CD4-positive, alpha-beta T cell treated with Interleukin-17A for 1 hour (primary cell): ENCODE measurements around the gene SRRM3.
"Not testable (repeated sequence)": the region's sequence is repeated elsewhere in the genome, so short reads cannot be mapped to it uniquely, and the experiment has no call there.

ENCODE experiments used
- DNase-seq: peaks from one replicate; pipeline ENCODE4 v3.0.0-alpha.2; 2020

SRRM3 gene

GRCh38 chr7:76267107-76267893 lies 65.6 kb downstream of the SRRM3 start:
- DNase-seq: no peak

GRCh38 chr7:76267894-76268183 lies 66.1 kb downstream of the SRRM3 start:
- no peak for DNase-seq

GRCh38 chr7:76268376-76268775 lies 66.7 kb downstream of the SRRM3 start:
- DNase-seq: no peak

- DNase-seq: no peak
These were observed 68.2 kb downstream of the SRRM3 start for GRCh38 chr7:76269895-76270294.

GRCh38 chr7:76271384-76271783 lies 69.7 kb downstream of the SRRM3 start:
- not testable (repeated sequence) for DNase-seq

- DNase-seq: no peak
These were observed 70.4 kb downstream of the SRRM3 start for GRCh38 chr7:76272142-76272541.

- DNase-seq: no peak
These were observed 71.3 kb downstream of the SRRM3 start for GRCh38 chr7:76272851-76273497.

- DNase-seq: no peak
These were observed 71.8 kb downstream of the SRRM3 start for GRCh38 chr7:76273503-76273902.

GRCh38 chr7:76278540-76278939 lies 76.8 kb downstream of the SRRM3 start:
- no peak for DNase-seq

- no peak for DNase-seq
These were observed 78.7 kb downstream of the SRRM3 start for GRCh38 chr7:76280408-76280807.

GRCh38 chr7:76281006-76281705 lies 79.5 kb downstream of the SRRM3 start:
- DNase-seq: no peak

GRCh38 chr7:76281706-76282343 lies 80.1 kb downstream of the SRRM3 start:
- DNase-seq: no peak

- DNase-seq: peak; percentile 23
These were observed 80.9 kb downstream of the SRRM3 start for GRCh38 chr7:76282344-76283253.

GRCh38 chr7:76283254-76284159 lies 81.8 kb downstream of the SRRM3 start:
- DNase-seq: no peak

- DNase-seq: no peak
These were observed 84.1 kb downstream of the SRRM3 start for GRCh38 chr7:76285604-76286374.

GRCh38 chr7:76286842-76287403 lies 85.2 kb downstream of the SRRM3 start:
- no peak for DNase-seq

GRCh38 chr7:76290847-76291350 lies 89.2 kb downstream of the SRRM3 start:
- DNase-seq: not testable (repeated sequence)

- peak; percentile 87 for DNase-seq
These were observed 89.9 kb downstream of the SRRM3 start for GRCh38 chr7:76291351-76292212.

- DNase-seq: no peak
These were observed 90.5 kb downstream of the SRRM3 start for GRCh38 chr7:76292213-76292573.
